HepG2 (cell line): ENCODE measurements around the gene MPV17L. TPM values are rescaled to one million over a fixed set of nuclear protein-coding genes. Genes with fewer than 3 reads are reported as not detected.

Source experiments
- ATAC-seq: fragments of 200-7000 bp; cut with Tn5 transposase; 3 replicates; pipeline ENCODE4 v1.9.1; 2020; ENCODE audit warnings: mild to moderate bottlenecking, moderate library complexity
- BruUV-seq: library from RNA; stranded (reverse); fragments of 400-500 nt; replicated peaks from 2 replicates; lab custom pipeline; 2021; lab: Mats Ljungman, UMichigan
- CTCF ChIA-PET: fragments of 300-600 bp; formaldehyde crosslinking; extraction: SDS; loops from one replicate; lab custom pipeline; 2021; ENCODE audit warnings: low total read pairs, inconsistent platforms, low intra/inter-chr PET ratio; lab: Yijun Ruan, JAX
- POLR2A ChIA-PET: fragments of 350-600 bp; sonication (Branson Sonifier 250); formaldehyde crosslinking; loops from one replicate; lab custom pipeline; 2020; ENCODE audit warnings: antibody characterized with exemption, inconsistent platforms; lab: Yijun Ruan, JAX
- DNase-seq: peaks from one replicate; pipeline ENCODE4 v3.0.0-alpha.2; 2015; ENCODE audit warnings: low spot score
- FAIRE-seq: peaks from 3 replicates; lab custom pipeline; 2011; peaks lifted over from hg19 to GRCh38; lab: Jason Lieb, UNC
- H2AFZ ChIP-seq: one replicate; pipeline ENCODE4 v1.6.1; 2011; ENCODE audit warnings: low read length, inconsistent platforms
- H3K27ac ChIP-seq: fragments of 300-600 bp; 3 replicates; pipeline ENCODE4 v1.8.0; 2011; ENCODE audit warnings: mixed run types, mild to moderate bottlenecking, mixed read lengths, low read length, inconsistent platforms; ENCODE audit not compliant: insufficient read depth; ENCODE audit errors: extremely low read length
- H3K27me3 ChIP-seq, 2 experiments: fragments of 200-600 bp in 1 of 2; 2 replicates in 1 of 2; 3 replicates in 1 of 2; pipeline versions ENCODE4 v1.6.0 to v1.8.0; 2011; ENCODE audit warnings: low read length in 2 of 2, mild to moderate bottlenecking in 2 of 2, moderate library complexity in 2 of 2, inconsistent platforms in 1 of 2; ENCODE audit not compliant: insufficient read depth in 2 of 2, control insufficient read depth in 1 of 2
- H3K36me3 ChIP-seq, 2 experiments: fragments of 200-600 bp in 1 of 2; replicated peaks in 1 of 2; 2 replicates in 1 of 2; 3 replicates in 1 of 2; pipeline versions ENCODE4 v1.5.1 to v1.8.0; 2011; ENCODE audit warnings: low read length in 2 of 2, inconsistent platforms in 1 of 2; ENCODE audit not compliant: insufficient read depth in 2 of 2, control insufficient read depth in 1 of 2
- H3K4me1 ChIP-seq: 2 replicates; pipeline ENCODE4 v1.5.1; 2012; ENCODE audit warnings: low read length, inconsistent platforms; ENCODE audit not compliant: insufficient read depth
- H3K4me2 ChIP-seq: 2 replicates; pipeline ENCODE4 v1.6.0; 2011; ENCODE audit warnings: low read depth, low read length, inconsistent platforms
- H3K4me3 ChIP-seq, 3 experiments: fragments of 200-600 bp in 1 of 3; sonication (generic), shearing (Covaris generic) in 1 of 3; replicated peaks in 1 of 3; 2 replicates each; pipeline ENCODE4 v1.5.1; 2011 to 2016; ENCODE audit warnings: low read length in 3 of 3, inconsistent platforms in 2 of 3, low read depth in 2 of 3, mild to moderate bottlenecking in 2 of 3, control low read depth in 1 of 3, mixed read lengths in 1 of 3; ENCODE audit not compliant: insufficient read depth in 1 of 3
- H3K79me2 ChIP-seq: one replicate; pipeline ENCODE4 v1.6.1; 2011; ENCODE audit warnings: low read length, inconsistent platforms; ENCODE audit not compliant: insufficient read depth
- H3K9ac ChIP-seq: 2 replicates; pipeline ENCODE4 v1.6.0; 2011; ENCODE audit warnings: mild to moderate bottlenecking, low read depth, low read length, inconsistent platforms; ENCODE audit not compliant: insufficient read depth
- H3K9me3 ChIP-seq: 2 replicates; pipeline ENCODE4 v1.5.1; 2012; ENCODE audit warnings: mild to moderate bottlenecking, low read length
- H4K20me1 ChIP-seq: 2 replicates; pipeline ENCODE4 v1.6.0; 2011; ENCODE audit warnings: inconsistent platforms, mild to moderate bottlenecking, low read length, moderate library complexity; ENCODE audit not compliant: insufficient read depth
- CBX5 ChIP-seq: sonication (generic); formaldehyde crosslinking; IDR thresholded peaks from 2 replicates; pipeline ENCODE4 v1.4.0; 2020; ENCODE audit warnings: missing genetic modification reagents, borderline replicate concordance
- EZH2 ChIP-seq: conservative IDR thresholded peaks from 2 replicates; pipeline ENCODE4 v1.6.1; 2012; ENCODE audit warnings: mild to moderate bottlenecking, low read depth, low read length, moderate library complexity
- FOXJ3 ChIP-seq: sonication (generic); formaldehyde crosslinking; IDR thresholded peaks from 2 replicates; pipeline ENCODE4 v1.4.0; 2020; ENCODE audit warnings: missing genetic modification reagents, mild to moderate bottlenecking, borderline replicate concordance
- HNF4A ChIP-seq: sonication (generic); formaldehyde crosslinking; IDR thresholded peaks from 2 replicates; pipeline ENCODE4 v1.4.0; 2020; ENCODE audit warnings: missing genetic modification reagents
- MIXL1 ChIP-seq: IDR thresholded peaks from 2 replicates; pipeline ENCODE4 v1.6.1; 2016
- NCOA1 ChIP-seq: sonication (generic); formaldehyde crosslinking; IDR thresholded peaks from 2 replicates; pipeline ENCODE4 v1.9.0; 2021; ENCODE audit warnings: missing genetic modification reagents
- PAXIP1 ChIP-seq: sonication (generic); formaldehyde crosslinking; conservative IDR thresholded peaks from 2 replicates; pipeline ENCODE4 v1.4.0; 2020; ENCODE audit warnings: mild to moderate bottlenecking, missing genetic modification reagents, moderate library complexity
- SP4 ChIP-seq: sonication (generic); formaldehyde crosslinking; IDR thresholded peaks from 2 replicates; pipeline ENCODE4 v1.8.1; 2023; ENCODE audit warnings: mild to moderate bottlenecking, missing genetic modification reagents
- SRSF9 ChIP-seq: fragments of 200-400 bp; formaldehyde crosslinking; IDR thresholded peaks from 2 replicates; pipeline ENCODE4 v1.6.1; 2018; ENCODE audit warnings: borderline replicate concordance, mild to moderate bottlenecking, low read depth, low read length; ENCODE audit not compliant: insufficient read depth, poor library complexity, severe bottlenecking
- STAT5B ChIP-seq: sonication (generic); formaldehyde crosslinking; IDR thresholded peaks from 2 replicates; pipeline ENCODE4 v1.4.0; 2020; ENCODE audit warnings: missing genetic modification reagents
- TOPORS ChIP-seq: sonication (generic); formaldehyde crosslinking; IDR thresholded peaks from 2 replicates; pipeline ENCODE4 v1.8.0; 2023; ENCODE audit warnings: mild to moderate bottlenecking, missing genetic modification reagents
- TRIM22 ChIP-seq: fragments of 450-650 bp; IDR thresholded peaks from 2 replicates; pipeline ENCODE4 v1.6.1; 2017
- TSC22D2 ChIP-seq: sonication (generic); formaldehyde crosslinking; IDR thresholded peaks from 2 replicates; pipeline ENCODE4 v1.5.1; 2020; ENCODE audit warnings: missing genetic modification reagents, mild to moderate bottlenecking, borderline replicate concordance
- ZFP82 ChIP-seq: sonication (generic); formaldehyde crosslinking; IDR thresholded peaks from 2 replicates; pipeline ENCODE4 v1.5.1; 2020; ENCODE audit warnings: mild to moderate bottlenecking, missing genetic modification reagents, borderline replicate concordance
- ZFP90 ChIP-seq: sonication (generic); formaldehyde crosslinking; IDR thresholded peaks from 2 replicates; pipeline ENCODE4 v1.8.0; 2022; ENCODE audit warnings: missing genetic modification reagents, mild to moderate bottlenecking, inconsistent platforms, borderline replicate concordance
- ZNF121 ChIP-seq: sonication (generic); formaldehyde crosslinking; IDR thresholded peaks from 2 replicates; pipeline ENCODE4 v1.5.0; 2020; ENCODE audit warnings: mild to moderate bottlenecking, missing genetic modification reagents
- ZNF138 ChIP-seq: sonication (generic); formaldehyde crosslinking; IDR thresholded peaks from 2 replicates; pipeline ENCODE4 v1.5.0; 2020; ENCODE audit warnings: mild to moderate bottlenecking, low read depth, missing genetic modification reagents
- ZNF30 ChIP-seq: sonication (generic); formaldehyde crosslinking; IDR thresholded peaks from 2 replicates; pipeline ENCODE4 v1.5.0; 2020; ENCODE audit warnings: mild to moderate bottlenecking, missing genetic modification reagents
- ZNF441 ChIP-seq: sonication (generic); formaldehyde crosslinking; IDR thresholded peaks from 2 replicates; pipeline ENCODE4 v1.7.0; 2021; ENCODE audit warnings: missing genetic modification reagents, borderline replicate concordance
- ZNF678 ChIP-seq: sonication (generic); formaldehyde crosslinking; IDR thresholded peaks from 2 replicates; pipeline ENCODE4 v1.4.0; 2020; ENCODE audit warnings: mild to moderate bottlenecking, missing genetic modification reagents
- ZNF816 ChIP-seq: sonication (generic); formaldehyde crosslinking; IDR thresholded peaks from 2 replicates; pipeline ENCODE4 v1.8.0; 2022; ENCODE audit warnings: missing genetic modification reagents, mild to moderate bottlenecking, borderline replicate concordance
- ZNF841 ChIP-seq: sonication (generic); formaldehyde crosslinking; IDR thresholded peaks from 2 replicates; pipeline ENCODE4 v1.8.1; 2023; ENCODE audit warnings: missing genetic modification reagents, borderline replicate concordance
- ZSCAN21 ChIP-seq: sonication (generic); formaldehyde crosslinking; IDR thresholded peaks from 2 replicates; pipeline ENCODE4 v1.8.0; 2022; ENCODE audit warnings: mild to moderate bottlenecking, missing genetic modification reagents, moderate library complexity, borderline replicate concordance
- WGBS: methylation state at CpG from one replicate; pipeline ENCODE4 v1.1.6; 2017; ENCODE audit warnings: low lambda C conversion rate; 5-methylcytosine and 5-hydroxymethylcytosine counted together
- in situ Hi-C: cut with HindIII; loops from 2 replicates; pipeline ENCODE4 v1.10.0; 2017; ENCODE audit warnings: low pct_unique_long_range_greater_than_20kb; ENCODE audit not compliant: extremely low pct_ligation_motif_present
- intact Hi-C: fragments of 100-400 bp; cut with micrococcal nuclease; formaldehyde crosslinking; loops from one replicate; pipeline ENCODE4 v1.10.0; 2022; ENCODE audit not compliant: unreplicated experiment
- polyA plus RNA-seq, 8 experiments: library from polyadenylated mRNA; depleted of rRNA in 3 of 8; stranded (reverse) in 7 of 8; unstranded in 1 of 8; fragments of >200 nt; fragmentation: Illumina TruSeq in 4 of 8; extraction: Trizol in 4 of 8; gene quantifications; 2 replicates each; pipeline versions ENCODE4 v1.2.1 to v1.2.3, GENCODE V29; 2011 to 2016; ENCODE audit warnings: low read depth in 4 of 8, missing spikeins in 1 of 8, mixed read lengths in 1 of 8; ENCODE audit not compliant: insufficient read depth in 1 of 8
- total RNA-seq, 5 experiments: library from RNA; depleted of rRNA; stranded (reverse); fragments of >200 nt; fragmentation: Illumina TruSeq; extraction: Trizol; gene quantifications; 2 replicates each; pipeline ENCODE4 v1.2.3, GENCODE V29; 2016; ENCODE audit warnings: low read depth in 1 of 5
- TF ChIP-seq, protein P1 (sequence below): sonication (generic); formaldehyde crosslinking; IDR thresholded peaks from 2 replicates; pipeline ENCODE4 v1.4.0; 2020; ENCODE audit warnings: mild to moderate bottlenecking, missing genetic modification reagents
- TF ChIP-seq, protein P2 (sequence below): IDR thresholded peaks from 2 replicates; pipeline ENCODE4 v1.6.1; 2012; ENCODE audit warnings: inconsistent platforms

MPV17L gene
- total and polyA plus RNA-seq, 2 of the 13 experiments (the other 11 are each of a cell fraction or from before 2014, with no cell fraction given): 34.7 to 63.8 TPM

DNA sequence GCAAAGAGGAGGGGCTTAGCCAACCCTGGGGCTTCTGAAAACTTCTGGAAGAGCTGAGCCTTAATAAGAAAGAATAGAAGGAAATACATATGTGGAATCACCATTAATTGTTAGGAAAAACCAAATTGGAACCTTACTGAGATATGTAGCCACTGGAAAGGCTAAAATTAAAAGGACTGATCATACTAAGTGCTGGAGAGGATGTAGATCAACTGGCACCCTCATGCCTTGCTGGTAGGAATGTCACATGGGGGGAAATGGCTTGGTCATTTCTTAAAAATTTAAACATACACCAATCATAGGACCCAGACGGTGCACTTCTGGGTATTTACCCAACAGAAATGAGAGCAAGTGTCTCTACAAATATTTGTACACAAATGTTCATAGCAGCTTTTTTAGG, 49.9 kb downstream of the MPV17L start:
- no peaks in the 10 kb centered on the region for H3K27me3 ChIP-seq

GRCh38 chr16:15446901-15447300, 51.3 kb downstream of the MPV17L start:
- H3K4me2 ChIP-seq: no peak overlapping the region
- H3K27me3 ChIP-seq: no peaks in the 10 kb centered on the region
- no peak overlapping the region for H3K27ac ChIP-seq
- FAIRE-seq (no peak), ATAC-seq (no peak), DNase-seq (no peak)
- H3K36me3 ChIP-seq: no peaks in the 10 kb centered on the region
- CTCF ChIA-PET: no interaction called here
- H3K4me3 ChIP-seq: no peak overlapping the region
- intact Hi-C loops: no loop called here
- H3K4me1 ChIP-seq: peaks cover 36% of the 10 kb centered on the region
- no TSS peak for BruUV-seq
- POLR2A ChIA-PET: no interaction called here
- no peaks in the 10 kb centered on the region for H3K9me3 ChIP-seq
- in situ Hi-C loops: no loop called here
- H2AFZ ChIP-seq: no peak overlapping the region
- H3K79me2 ChIP-seq: no peaks in the 10 kb centered on the region
- no peaks in the 10 kb centered on the region for H4K20me1 ChIP-seq
- WGBS: 73% methylated on average over 5 of the region's 5 CpGs
- H3K9ac ChIP-seq: no peak overlapping the region
- TF ChIP-seq ZFP82 (CRISPR knock-in tag) (no peak), PAXIP1 (no peak), ZNF841 (no peak), EZH2 (no peak), SP4 (CRISPR knock-in tag) (no peak), TRIM22 (no peak), TOPORS (CRISPR knock-in tag) (no peak)

More for the DNA sequence above, 49.9 kb downstream of the MPV17L start:
- Histone ChIP-seq H3K4me1 (peaks cover 29% of the 10 kb centered on the region), H4K20me1 (no peaks in the 10 kb centered on the region), H3K4me2 (no peak overlapping the region), H3K79me2 (no peaks in the 10 kb centered on the region), H3K4me3 (no peak overlapping the region), H2AFZ (no peak overlapping the region), H3K9me3 (no peaks in the 10 kb centered on the region), H3K27ac (no peak overlapping the region), H3K36me3 (no peaks in the 10 kb centered on the region), H3K9ac (no peak overlapping the region)
- intact Hi-C loops (no loop called here), in situ Hi-C loops (no loop called here)
- 3% methylated on average over 1 of the region's 1 CpG for WGBS
- DNase-seq (no peak), ATAC-seq (no peak), FAIRE-seq (no peak)
- CTCF ChIA-PET: no interaction called here
- no peak for TF ChIP-seq MIXL1
- no peak for TF ChIP-seq NCOA1 (CRISPR knock-in tag)
- no peak for TF ChIP-seq ZSCAN21
- TF ChIP-seq HNF4A (CRISPR knock-in tag): no peak
- TF ChIP-seq ZNF441 (CRISPR knock-in tag): no peak
- TF ChIP-seq ZNF816 (CRISPR knock-in tag): no peak
- TF ChIP-seq ZNF30 (CRISPR knock-in tag): no peak
- TF ChIP-seq TSC22D2 (CRISPR knock-in tag): no peak
- TF ChIP-seq, protein P1, sequence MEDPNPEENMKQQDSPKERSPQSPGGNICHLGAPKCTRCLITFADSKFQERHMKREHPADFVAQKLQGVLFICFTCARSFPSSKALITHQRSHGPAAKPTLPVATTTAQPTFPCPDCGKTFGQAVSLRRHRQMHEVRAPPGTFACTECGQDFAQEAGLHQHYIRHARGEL: no peak
- no peak for TF ChIP-seq FOXJ3 (CRISPR knock-in tag)
- no peak for TF ChIP-seq ZNF678
- no peak for TF ChIP-seq STAT5B
- TF ChIP-seq, protein P2, sequence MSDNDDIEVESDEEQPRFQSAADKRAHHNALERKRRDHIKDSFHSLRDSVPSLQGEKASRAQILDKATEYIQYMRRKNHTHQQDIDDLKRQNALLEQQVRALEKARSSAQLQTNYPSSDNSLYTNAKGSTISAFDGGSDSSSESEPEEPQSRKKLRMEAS: no peak
- TF ChIP-seq ZNF121 (CRISPR knock-in tag): no peak
- TF ChIP-seq SRSF9: no peak
- TF ChIP-seq ZFP90: no peak
- TF ChIP-seq ZNF138 (CRISPR knock-in tag): no peak
- no peak for TF ChIP-seq CBX5 (CRISPR knock-in tag)
- no TSS peak for BruUV-seq
- POLR2A ChIA-PET: no interaction called here
